Neural cell (in vitro differentiated cells): Measurements from ENCODE around the gene C1QTNF1.

Experiments
- CTCF ChIP-seq: fragments of 450-650 bp; IDR thresholded peaks from 2 replicates; pipeline ENCODE4 v1.5.1; 2014; ENCODE audit warnings: antibody characterized with exemption, mild to moderate bottlenecking, moderate library complexity; ENCODE audit not compliant: poor library complexity, severe bottlenecking
- EZH2 ChIP-seq: fragments of 200-600, 300-800 bp; shearing (Covaris generic), sonication (generic); IDR thresholded peaks from 2 replicates; pipeline ENCODE4 v1.6.1; 2014; ENCODE audit warnings: antibody characterized with exemption, low read length, borderline replicate concordance, mild to moderate bottlenecking; ENCODE audit not compliant: insufficient read depth, poor library complexity, severe bottlenecking
- POLR2AphosphoS5 ChIP-seq: IDR thresholded peaks from 2 replicates; pipeline ENCODE4 v1.6.1; 2012
- TAF1 ChIP-seq: IDR thresholded peaks from 2 replicates; pipeline ENCODE4 v1.6.1; 2012; ENCODE audit warnings: low read depth

DNA sequence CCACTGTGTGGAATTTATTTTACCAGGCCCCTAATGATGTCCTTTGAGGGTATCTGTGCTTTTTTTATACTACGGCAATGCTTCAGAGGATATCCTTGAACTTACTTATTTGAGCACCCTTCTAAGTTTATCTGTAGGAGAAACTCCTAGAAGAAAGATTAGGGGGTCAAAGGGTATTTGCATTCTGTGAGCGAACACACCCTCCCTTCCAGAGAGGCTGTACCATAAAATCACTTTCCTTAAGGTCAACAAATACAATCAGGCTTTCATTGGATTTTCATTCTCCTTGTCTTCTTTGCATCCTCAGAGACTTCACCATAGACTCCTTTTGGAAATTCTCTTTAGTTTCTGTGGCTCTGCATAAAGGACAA is 4.7 kb upstream of the C1QTNF1 start:
- TF ChIP-seq EZH2 (no peak), POLR2AphosphoS5 (no peak), TAF1 (no peak), CTCF (no peak)
